Effector CD4-positive, alpha-beta T cell (primary cell): ENCODE results near the gene NAA10.
A peak's percentile ranks its signal among the peaks of the same experiment; 100 is the strongest.

Experiments
- DNase-seq: peaks from one replicate; pipeline ENCODE4 v3.0.0-alpha.2; 2020

The NAA10 gene

GRCh38 chrX:153908219-153908860, 26.5 kb downstream of the NAA10 start:
- no peak for DNase-seq

- no peak for DNase-seq
These were observed 27.4 kb downstream of the NAA10 start for GRCh38 chrX:153907456-153907855.

- DNase-seq = no peak
These were observed 28.5 kb downstream of the NAA10 start for GRCh38 chrX:153906126-153906917.

- DNase-seq = no peak
These were observed 29.2 kb downstream of the NAA10 start for GRCh38 chrX:153905481-153906095.

GRCh38 chrX:153903991-153904957, 30.6 kb downstream of the NAA10 start, which contains the start of gene AVPR2:
AVPR2 (plus strand) TSS chrX:153904673; CDS start chrX:153905146, 473 bp downstream.
- DNase-seq = no peak

- DNase-seq = no peak
These were observed 31.4 kb downstream of the NAA10 start for GRCh38 chrX:153903238-153903980.

GRCh38 chrX:153902385-153902784, 32.5 kb downstream of the NAA10 start:
- DNase-seq = no peak

GRCh38 chrX:153901753-153902140, 33.1 kb downstream of the NAA10 start:
- no peak for DNase-seq

GRCh38 chrX:153900831-153901752, 33.7 kb downstream of the NAA10 start:
- DNase-seq = peak; percentile 45

GRCh38 chrX:153897899-153898298, 36.9 kb downstream of the NAA10 start:
- DNase-seq = no peak

- no peak for DNase-seq
These were observed 45.7 kb downstream of the NAA10 start for GRCh38 chrX:153889123-153889522.

- no peak for DNase-seq
These were observed 46.5 kb downstream of the NAA10 start for GRCh38 chrX:153888344-153888743.

GRCh38 chrX:153887385-153887784, 47.5 kb downstream of the NAA10 start:
- DNase-seq = no peak

GRCh38 chrX:153886915-153887314, 47.9 kb downstream of the NAA10 start:
- DNase-seq = no peak

GRCh38 chrX:153885968-153886903, 48.6 kb downstream of the NAA10 start, which contains the start of gene L1CAM:
L1CAM (minus strand) TSS chrX:153886173; CDS start chrX:153875836, 10,337 bp downstream.
- no peak for DNase-seq

GRCh38 chrX:153885208-153885787, 49.5 kb downstream of the NAA10 start:
- DNase-seq = no peak

- no peak for DNase-seq
These were observed 50.2 kb downstream of the NAA10 start for GRCh38 chrX:153884590-153884989.

- DNase-seq = no peak
These were observed 50.7 kb downstream of the NAA10 start for GRCh38 chrX:153884136-153884535.
